Glomerular visceral epithelial cell (primary cell): ENCODE results near the gene PCDHA8.
"Not testable (repeated sequence)": the region's sequence is repeated elsewhere in the genome, so short reads cannot be mapped to it uniquely, and the experiment has no call there.

Source experiments
- DNase-seq: peaks from one replicate; pipeline ENCODE4 v3.0.0-alpha.2; 2016; ENCODE audit errors: extremely low spot score

The PCDHA8 gene

GRCh38 chr5:140875085-140876065 is 34.4 kb downstream of the PCDHA8 start, which contains the start of gene PCDHA12:
Gene PCDHA12, plus strand, starts transcription at chr5:140875308. Its CDS starts 165 bp downstream, at chr5:140875473.
- no peak for DNase-seq

DNA sequence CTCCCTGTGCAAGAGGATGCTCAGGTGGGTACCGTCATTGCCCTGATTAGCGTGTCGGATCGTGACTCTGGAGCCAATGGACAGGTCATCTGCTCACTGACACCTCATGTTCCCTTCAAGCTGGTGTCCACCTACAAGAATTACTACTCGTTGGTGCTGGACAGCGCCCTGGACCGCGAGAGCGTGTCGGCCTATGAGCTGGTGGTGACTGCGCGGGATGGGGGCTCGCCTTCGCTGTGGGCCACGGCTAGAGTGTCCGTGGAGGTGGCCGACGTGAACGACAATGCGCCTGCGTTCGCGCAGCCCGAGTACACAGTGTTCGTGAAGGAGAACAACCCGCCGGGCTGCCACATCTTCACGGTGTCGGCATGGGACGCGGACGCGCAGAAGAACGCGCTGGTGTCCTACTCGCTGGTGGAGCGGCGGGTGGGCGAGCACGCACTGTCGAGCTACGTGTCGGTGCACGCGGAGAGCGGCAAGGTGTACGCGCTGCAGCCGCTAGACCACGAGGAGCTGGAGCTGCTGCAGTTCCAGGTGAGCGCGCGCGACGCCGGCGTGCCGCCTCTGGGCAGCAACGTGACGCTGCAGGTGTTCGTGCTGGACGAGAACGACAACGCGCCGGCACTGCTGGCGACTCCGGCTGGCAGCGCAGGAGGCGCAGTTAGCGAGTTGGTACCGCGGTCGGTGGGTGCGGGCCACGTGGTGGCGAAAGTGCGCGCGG is 35.7 kb downstream of the PCDHA8 start:
- DNase-seq: not testable (repeated sequence)

DNA sequence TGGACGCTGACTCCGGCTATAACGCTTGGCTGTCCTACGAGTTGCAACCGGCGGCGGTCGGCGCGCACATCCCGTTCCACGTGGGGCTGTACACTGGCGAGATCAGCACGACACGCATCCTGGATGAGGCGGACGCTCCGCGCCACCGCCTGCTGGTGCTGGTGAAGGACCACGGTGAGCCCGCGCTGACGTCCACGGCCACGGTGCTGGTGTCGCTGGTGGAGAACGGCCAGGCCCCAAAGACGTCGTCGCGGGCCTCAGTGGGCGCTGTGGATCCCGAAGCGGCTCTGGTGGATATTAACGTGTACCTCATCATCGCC is 36.2 kb downstream of the PCDHA8 start:
- DNase-seq: no peak

DNA sequence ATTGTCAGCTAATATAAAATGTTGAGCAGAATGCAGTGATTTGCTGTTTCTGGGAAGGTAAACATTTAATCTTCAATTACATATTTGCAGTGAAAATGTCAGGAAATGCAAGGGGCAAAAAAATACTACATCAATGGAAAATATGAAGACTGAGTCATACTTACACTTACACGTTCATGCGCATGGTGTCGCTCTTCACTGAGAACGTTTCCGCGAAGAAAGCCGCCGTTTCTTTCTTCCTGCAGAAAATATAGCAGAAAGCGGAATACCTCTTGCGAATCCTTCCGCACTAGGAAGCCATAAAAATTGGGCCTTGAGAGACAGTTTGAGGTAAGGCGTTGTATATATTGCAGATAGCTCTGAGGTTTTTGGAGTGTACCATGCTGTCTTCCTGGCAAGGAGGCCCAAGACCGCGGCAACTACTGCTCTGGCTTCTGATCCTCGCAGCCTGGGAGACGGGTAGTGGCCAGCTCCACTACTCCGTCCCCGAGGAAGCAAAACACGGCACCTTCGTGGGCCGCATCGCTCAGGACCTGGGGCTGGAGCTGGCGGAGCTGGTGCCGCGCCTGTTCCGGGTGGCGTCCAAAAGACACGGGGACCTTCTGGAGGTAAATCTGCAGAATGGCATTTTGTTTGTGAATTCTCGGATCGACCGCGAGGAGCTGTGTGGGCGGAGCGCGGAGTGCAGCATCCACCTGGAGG is 41.1 kb downstream of the PCDHA8 start, which contains the start of gene PCDHA13:
PCDHA13 (plus strand) TSS at position 236 of the 702 bp plus-strand sequence; CDS start at position 381, 145 bp downstream.
- no peak for DNase-seq

DNA sequence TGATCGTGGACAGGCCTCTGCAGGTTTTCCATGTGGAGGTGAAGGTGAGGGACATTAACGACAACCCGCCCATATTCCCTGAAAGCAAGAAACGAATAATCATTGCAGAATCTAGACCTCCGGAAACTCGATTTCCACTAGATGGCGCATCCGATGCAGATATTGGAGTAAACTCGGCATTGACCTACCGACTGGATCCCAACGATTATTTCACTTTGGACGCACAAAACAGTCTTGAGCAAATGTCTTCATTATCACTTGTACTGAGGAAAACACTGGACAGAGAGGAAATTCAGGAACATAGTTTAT is 41.6 kb downstream of the PCDHA8 start:
- no peak for DNase-seq

DNA sequence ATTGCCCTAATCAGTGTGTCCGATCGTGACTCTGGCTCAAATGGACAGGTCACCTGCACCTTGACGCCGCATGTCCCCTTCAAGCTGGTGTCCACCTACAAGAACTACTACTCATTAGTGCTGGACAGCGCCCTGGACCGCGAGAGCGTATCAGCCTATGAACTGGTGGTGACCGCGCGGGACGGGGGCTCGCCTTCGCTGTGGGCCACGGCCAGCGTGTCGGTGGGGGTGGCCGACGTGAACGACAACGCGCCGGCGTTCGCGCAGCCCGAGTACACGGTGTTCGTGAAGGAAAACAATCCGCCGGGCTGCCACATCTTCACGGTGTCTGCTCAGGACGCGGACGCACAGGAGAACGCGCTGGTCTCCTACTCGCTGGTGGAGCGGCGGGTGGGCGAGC is 42.4 kb downstream of the PCDHA8 start:
- DNase-seq: no peak

GRCh38 chr5:140883927-140884697 is 43.1 kb downstream of the PCDHA8 start:
- DNase-seq: no peak
